H9 (cell line): ENCODE measurements around the gene DLGAP4. TPM values are rescaled to one million over a fixed set of nuclear protein-coding genes. Genes with fewer than 3 reads are reported as not detected.

Experiments used
- DNase-seq: peaks from one replicate; pipeline ENCODE4 v3.0.0-alpha.2; 2017
- H2AFZ ChIP-seq: one replicate; pipeline ENCODE4 v1.6.1; 2013; ENCODE audit warnings: mild to moderate bottlenecking, low read length, control low read depth, moderate library complexity
- H2AK5ac ChIP-seq: 2 replicates; pipeline ENCODE4 v1.6.1; 2013; ENCODE audit warnings: low read length, control low read depth, mixed read lengths; ENCODE audit not compliant: insufficient read length
- H2BK120ac ChIP-seq: one replicate; pipeline ENCODE4 v1.6.1; 2013; ENCODE audit warnings: low read depth, mild to moderate bottlenecking, low read length, control low read depth, inconsistent platforms; ENCODE audit not compliant: poor library complexity, severe bottlenecking
- H2BK12ac ChIP-seq: 2 replicates; pipeline ENCODE4 v1.6.1; 2013; ENCODE audit warnings: low read length, control low read depth, mixed read lengths, low read depth; ENCODE audit not compliant: insufficient read length
- H2BK15ac ChIP-seq: 2 replicates; pipeline ENCODE4 v1.6.1; 2013; ENCODE audit warnings: low read depth, low read length, control low read depth
- H2BK20ac ChIP-seq: one replicate; pipeline ENCODE4 v1.6.1; 2013; ENCODE audit warnings: low read depth, mild to moderate bottlenecking, low read length, control low read depth, inconsistent platforms; ENCODE audit not compliant: poor library complexity, severe bottlenecking
- H2BK5ac ChIP-seq: 2 replicates; pipeline ENCODE4 v1.6.1; 2013; ENCODE audit warnings: low read length, control low read depth, mixed read lengths; ENCODE audit not compliant: insufficient read length
- H3K14ac ChIP-seq: 2 replicates; pipeline ENCODE4 v1.6.1; 2013; ENCODE audit warnings: low read length, control low read depth; ENCODE audit not compliant: insufficient read depth
- H3K18ac ChIP-seq: 2 replicates; pipeline ENCODE4 v1.6.1; 2013; ENCODE audit warnings: low read depth, mild to moderate bottlenecking, mixed read lengths, low read length, control low read depth; ENCODE audit not compliant: insufficient read length
- H3K23ac ChIP-seq: 2 replicates; pipeline ENCODE4 v1.6.1; 2013; ENCODE audit warnings: low read length, control low read depth, mixed read lengths, low read depth; ENCODE audit not compliant: insufficient read length
- H3K23me2 ChIP-seq: 2 replicates; pipeline ENCODE4 v1.6.1; 2013; ENCODE audit warnings: low read depth, mild to moderate bottlenecking, mixed read lengths, low read length, control low read depth; ENCODE audit not compliant: insufficient read length, poor library complexity, severe bottlenecking
- H3K27ac ChIP-seq: 2 replicates; pipeline ENCODE4 v1.5.1; 2013; ENCODE audit warnings: low read length, control low read depth, mixed read lengths, low read depth; ENCODE audit not compliant: insufficient read length
- H3K27me3 ChIP-seq: 2 replicates; pipeline ENCODE4 v1.6.1; 2013; ENCODE audit warnings: low read length, control low read depth, inconsistent platforms; ENCODE audit not compliant: insufficient read depth
- H3K4ac ChIP-seq: 2 replicates; pipeline ENCODE4 v1.6.1; 2013; ENCODE audit warnings: low read depth, mild to moderate bottlenecking, control low read depth, inconsistent platforms, low read length, moderate library complexity
- H3K4me1 ChIP-seq: 2 replicates; pipeline ENCODE4 v1.6.1; 2013; ENCODE audit warnings: low read length, control low read depth, inconsistent platforms; ENCODE audit not compliant: insufficient read depth
- H3K4me2 ChIP-seq: 2 replicates; pipeline ENCODE4 v1.6.1; 2013; ENCODE audit warnings: low read length, control low read depth, mixed read lengths; ENCODE audit not compliant: insufficient read length, insufficient read depth
- H3K56ac ChIP-seq: 2 replicates; pipeline ENCODE4 v1.6.1; 2013; ENCODE audit warnings: low read depth, mild to moderate bottlenecking, mixed read lengths, low read length, control low read depth; ENCODE audit not compliant: insufficient read length
- H3K79me1 ChIP-seq: 2 replicates; pipeline ENCODE4 v1.6.1; 2013; ENCODE audit warnings: low read depth, mild to moderate bottlenecking, moderate library complexity, low read length, control low read depth, inconsistent platforms; ENCODE audit not compliant: insufficient read depth, poor library complexity, severe bottlenecking
- H3K79me2 ChIP-seq: 2 replicates; pipeline ENCODE4 v1.6.1; 2013; ENCODE audit warnings: low read length, control low read depth, inconsistent platforms; ENCODE audit not compliant: insufficient read depth
- H3K9ac ChIP-seq: 2 replicates; pipeline ENCODE4 v1.6.1; 2013; ENCODE audit warnings: low read length, control low read depth, mixed read lengths; ENCODE audit not compliant: insufficient read length; ENCODE audit errors: extremely low read depth
- H3K9me3 ChIP-seq: one replicate; pipeline ENCODE4 v1.6.1; 2013; ENCODE audit warnings: low read depth, low read length, inconsistent platforms; ENCODE audit not compliant: control insufficient read depth
- H3T11ph ChIP-seq: one replicate; pipeline ENCODE4 v1.6.1; 2013; ENCODE audit warnings: mild to moderate bottlenecking, low read length, control low read depth, inconsistent platforms
- H4K20me1 ChIP-seq: one replicate; pipeline ENCODE4 v1.6.1; 2013; ENCODE audit not compliant: control insufficient read depth, insufficient read length, insufficient read depth
- H4K5ac ChIP-seq: 2 replicates; pipeline ENCODE4 v1.6.1; 2013; ENCODE audit warnings: low read depth, mild to moderate bottlenecking, mixed read lengths, low read length, control low read depth; ENCODE audit not compliant: insufficient read length
- H4K8ac ChIP-seq: replicated peaks from 2 replicates; pipeline ENCODE4 v1.6.1; 2013; ENCODE audit warnings: low read length, control low read depth, mixed read lengths, low read depth; ENCODE audit not compliant: insufficient read length
- H4K91ac ChIP-seq: 2 replicates; pipeline ENCODE4 v1.6.1; 2013; ENCODE audit warnings: low read depth, mild to moderate bottlenecking, moderate library complexity, mixed read lengths, low read length, control low read depth; ENCODE audit not compliant: insufficient read length
- H3K27ac Mint-ChIP-seq, 3 experiments: 2 replicates in 2 of 3; 3 replicates in 1 of 3; pipeline ENCODE4 v1.8.0; 2020 to 2021; ENCODE audit warnings: mixed read lengths in 3 of 3, mild to moderate bottlenecking in 1 of 3, moderate library complexity in 1 of 3
- H3K27me3 Mint-ChIP-seq: 2 replicates; pipeline ENCODE4 v1.8.0; 2021; ENCODE audit warnings: low read depth, mild to moderate bottlenecking, moderate library complexity, mixed read lengths
- H3K36me3 Mint-ChIP-seq, 3 experiments: 2 replicates in 2 of 3; 3 replicates in 1 of 3; pipeline ENCODE4 v1.8.0; 2020 to 2021; ENCODE audit warnings: low read depth in 3 of 3, mixed read lengths in 3 of 3; ENCODE audit not compliant: insufficient read depth in 1 of 3
- H3K4me1 Mint-ChIP-seq, 2 experiments: 2 replicates each; pipeline ENCODE4 v1.8.0; 2020; ENCODE audit warnings: mixed read lengths in 2 of 2
- H3K4me3 Mint-ChIP-seq, 2 experiments: 2 replicates in 1 of 2; 3 replicates in 1 of 2; pipeline ENCODE4 v1.8.0; 2020 to 2021; ENCODE audit warnings: mild to moderate bottlenecking in 2 of 2, mixed read lengths in 2 of 2, moderate library complexity in 1 of 2
- H3K9me3 Mint-ChIP-seq, 2 experiments: 2 replicates in 1 of 2; 3 replicates in 1 of 2; pipeline ENCODE4 v1.8.0; 2020; ENCODE audit warnings: mild to moderate bottlenecking in 2 of 2, mixed read lengths in 2 of 2, moderate library complexity in 1 of 2
- CTCF ChIP-seq: fragments of 200-600 bp; sonication (generic); conservative IDR thresholded peaks from 3 replicates; pipeline ENCODE4 v1.8.0; 2021; ENCODE audit warnings: antibody characterized with exemption, mild to moderate bottlenecking
- WGBS: extraction: QIAGEN DNeasy Blood & Tissue Kit; methylation state at CpG from one replicate; pipeline ENCODE4 v1.1.7; 2013; ENCODE audit warnings: missing lambda C conversion rate, low lambda C conversion rate, mixed read lengths; ENCODE audit not compliant: insufficient read length; ENCODE audit errors: extremely low coverage; 5-methylcytosine and 5-hydroxymethylcytosine counted together
- total RNA-seq: library from RNA; stranded (reverse); gene quantifications from 2 replicates; pipeline ENCODE4 v1.2.1, GENCODE V29; 2021

The DLGAP4 gene
- total RNA-seq, 1 experiment from 2014 or later: 48.0 TPM

- H2BK12ac ChIP-seq: peak overlapping the region; percentile 85
- no peaks in the 10 kb centered on the region for H4K20me1 ChIP-seq
- H3K23ac ChIP-seq: no peak overlapping the region
- peaks cover 8% of the 10 kb centered on the region for H3K4me1 ChIP-seq
- peak overlapping the region; percentile 10 for H3K27ac ChIP-seq
- Mint-ChIP-seq H3K4me3 (peak overlapping the region; percentile 76 to 77), H3K27me3 (no peaks in the 10 kb centered on the region), H3K36me3 (peaks cover 1 to 10% (median 5%) of the 10 kb centered on the region in 3 experiments; a peak in 6 of 7 replicates), H3K9me3 (no peaks in the 10 kb centered on the region; a peak in 1 of 5 replicates), H3K27ac (peak overlapping the region; percentile 98 to 99 (median 99)), H3K4me1 (peaks cover 56% of the 10 kb centered on the region in 2 experiments)
- H2BK5ac ChIP-seq: peak overlapping the region; percentile 80
- no peak overlapping the region for H2BK15ac ChIP-seq
- no peak overlapping the region for H4K5ac ChIP-seq
- H3K79me2 ChIP-seq: peaks cover 7% of the 10 kb centered on the region; the same call in 1 of the 2 replicates
- no peak overlapping the region for H3K4ac ChIP-seq
- peak; percentile 51 for DNase-seq
- no peaks in the 10 kb centered on the region for H3K79me1 ChIP-seq
- peak overlapping the region; percentile 18 for H4K91ac ChIP-seq
- no peak overlapping the region for H4K8ac ChIP-seq
- H3K9ac ChIP-seq: peak overlapping the region; percentile 63
- H3K27me3 ChIP-seq: no peaks in the 10 kb centered on the region
- H2AK5ac ChIP-seq: no peak overlapping the region
- H3K56ac ChIP-seq: no peak overlapping the region
- peaks cover 30% of the 10 kb centered on the region for H3K23me2 ChIP-seq
- H3K18ac ChIP-seq: peak overlapping the region; percentile 65
- no peak overlapping the region for H2BK20ac ChIP-seq
- no peak overlapping the region for H3T11ph ChIP-seq
- peak overlapping the region; percentile 52 for H3K4me2 ChIP-seq
- peak overlapping the region; percentile 93 for H3K14ac ChIP-seq
- H2BK120ac ChIP-seq: no peak overlapping the region
- H2AFZ ChIP-seq: no peak overlapping the region
- no CpG with 5 or more reads among the region's 20 CpGs for WGBS
- H3K9me3 ChIP-seq: no peaks in the 10 kb centered on the region
- TF ChIP-seq CTCF: no peak
Observed at GRCh38 chr20:36572701-36573102, 266.6 kb downstream of the DLGAP4 start.
